PC-9 (cell line): ENCODE data around the gene FOXL1. TPM values are rescaled to one million over a fixed set of nuclear protein-coding genes. Genes with fewer than 3 reads are reported as not detected.

Experiments used
- BruUV-seq: library from RNA; stranded (reverse); fragments of 400-500 nt; replicated peaks from 2 replicates; lab custom pipeline; 2021; lab: Mats Ljungman, UMichigan
- CTCF ChIA-PET: fragments of 300-600 bp; sonication (Branson Sonifier 250); formaldehyde crosslinking; loops from one replicate; lab custom pipeline; 2022; ENCODE audit warnings: antibody characterized with exemption; lab: Charles Lee
- POLR2A ChIA-PET: fragments of 300-600 bp; sonication (Branson Sonifier 250); formaldehyde crosslinking; loops from one replicate; lab custom pipeline; 2022; ENCODE audit warnings: antibody characterized with exemption; ENCODE audit not compliant: unreplicated experiment; lab: Charles Lee
- DNase-seq, 2 experiments: peaks; one replicate each; pipeline versions ENCODE4 v3.0.0 to v3.0.0-alpha.2; 2015 to 2022; ENCODE audit warnings: mixed read lengths in 1 of 2
- H2AFZ ChIP-seq: fragments of 200-600 bp; sonication (generic); 2 replicates; pipeline ENCODE4 v1.8.1; 2017; ENCODE audit warnings: antibody characterized with exemption
- H3F3A ChIP-seq: fragments of 200-600 bp; sonication (generic); 2 replicates; pipeline ENCODE4 v1.8.1; 2017; ENCODE audit warnings: antibody characterized with exemption, mild to moderate bottlenecking, low read depth; ENCODE audit not compliant: insufficient read depth
- H3K27ac ChIP-seq: fragments of 200-600 bp; sonication (generic); 2 replicates; pipeline ENCODE4 v1.6.1; 2016; ENCODE audit warnings: mixed run types
- H3K27me3 ChIP-seq: fragments of 200-600 bp; sonication (generic); 2 replicates; pipeline ENCODE4 v1.6.1; 2016; ENCODE audit warnings: low read depth, mixed run types; ENCODE audit not compliant: insufficient read depth
- H3K36me3 ChIP-seq: fragments of 200-600 bp; sonication (generic); 2 replicates; pipeline ENCODE4 v1.6.1; 2016; ENCODE audit warnings: low read depth, mixed run types
- H3K4me1 ChIP-seq: fragments of 200-600 bp; sonication (generic); replicated peaks from 2 replicates; pipeline ENCODE4 v1.6.1; 2016; ENCODE audit warnings: mixed run types; ENCODE audit not compliant: insufficient read depth
- H3K4me2 ChIP-seq: fragments of 200-600 bp; sonication (generic); 2 replicates; pipeline ENCODE4 v1.6.1; 2017; ENCODE audit warnings: mixed run types
- H3K4me3 ChIP-seq: fragments of 200-600 bp; sonication (generic); 2 replicates; pipeline ENCODE4 v1.6.1; 2016; ENCODE audit warnings: mixed run types
- H3K79me2 ChIP-seq: fragments of 200-600 bp; sonication (generic); 2 replicates; pipeline ENCODE4 v1.6.1; 2017; ENCODE audit warnings: low read depth, mixed run types
- H3K9me2 ChIP-seq: fragments of 200-600 bp; sonication (generic); 2 replicates; pipeline ENCODE4 v1.8.1; 2017; ENCODE audit warnings: mild to moderate bottlenecking; ENCODE audit not compliant: insufficient read depth
- H3K9me3 ChIP-seq: fragments of 200-600 bp; sonication (generic); 2 replicates; pipeline ENCODE4 v1.8.1; 2016; ENCODE audit warnings: low read depth; ENCODE audit not compliant: insufficient read depth
- H4K20me1 ChIP-seq: fragments of 200-600 bp; sonication (generic); 2 replicates; pipeline ENCODE4 v1.8.1; 2017; ENCODE audit not compliant: insufficient read depth
- CTCF ChIP-seq: fragments of 200-600 bp; sonication (generic); conservative IDR thresholded peaks from 2 replicates; pipeline ENCODE4 v1.6.1; 2017; ENCODE audit warnings: mixed run types, antibody characterized with exemption, mild to moderate bottlenecking, moderate library complexity
- EZH2 ChIP-seq: fragments of 200-600 bp; sonication (generic); IDR thresholded peaks from 2 replicates; pipeline ENCODE4 v1.8.0; 2017; ENCODE audit warnings: antibody characterized with exemption, low read depth
- intact Hi-C: fragments of 100-400 bp; cut with micrococcal nuclease; formaldehyde crosslinking; loops from one replicate; pipeline ENCODE4 v1.10.0; 2022; ENCODE audit not compliant: unreplicated experiment
- total RNA-seq: library from RNA; stranded (reverse); gene quantifications from 2 replicates; pipeline ENCODE4 v1.2.3, GENCODE V29; 2021

The FOXL1 gene
- total RNA-seq, 1 experiment from 2014 or later, result not detected

- no peak for DNase-seq
These were observed 37.5 kb upstream of the FOXL1 start for GRCh38 chr16:86540894-86541293.

DNA sequence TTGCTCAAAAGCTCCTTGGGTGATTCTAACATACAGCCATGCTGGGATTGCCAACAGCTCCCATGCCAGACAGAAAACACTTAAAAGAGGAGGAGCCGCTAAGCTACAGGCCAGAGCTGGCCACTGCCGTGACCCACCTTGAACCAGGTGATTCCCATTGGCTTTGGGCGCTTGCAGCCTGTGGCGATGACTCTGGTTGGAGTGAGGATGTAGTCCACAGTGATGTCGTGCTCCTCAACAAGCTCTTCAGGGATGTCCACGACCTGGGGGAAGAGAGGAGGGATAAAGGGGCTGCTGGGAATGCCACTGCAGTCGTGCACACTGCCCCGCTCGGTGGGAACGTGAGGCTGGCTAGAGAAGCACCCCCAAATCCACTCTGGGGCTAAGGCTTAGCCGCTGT lies 36.8 kb upstream of the FOXL1 start:
- H3K36me3 ChIP-seq, result peaks cover 12% of the 10 kb centered on the region; the same call in 1 of the 2 replicates
- no peaks in the 10 kb centered on the region for H3K4me1 ChIP-seq
- intact Hi-C loops, result no loop called here
- no peak overlapping the region for H2AFZ ChIP-seq
- H3K4me2 ChIP-seq, result no peak overlapping the region
- H3K79me2 ChIP-seq, result no peaks in the 10 kb centered on the region
- DNase-seq, result no peak
- no peak overlapping the region for H3K27ac ChIP-seq
- no peaks in the 10 kb centered on the region for H3K27me3 ChIP-seq
- POLR2A ChIA-PET, result no interaction called here
- CTCF ChIA-PET, result no interaction called here
- no peaks in the 10 kb centered on the region for H3K9me2 ChIP-seq
- BruUV-seq, result no TSS peak
- H3F3A ChIP-seq, result no peaks in the 10 kb centered on the region
- no peak for TF ChIP-seq CTCF
- TF ChIP-seq EZH2, result no peak
- H4K20me1 ChIP-seq, result peaks cover 10% of the 10 kb centered on the region; the same call in 1 of the 2 replicates
- H3K9me3 ChIP-seq, result no peaks in the 10 kb centered on the region
- H3K4me3 ChIP-seq, result no peak overlapping the region

More at GRCh38 chr16:86540894-86541293, 37.5 kb upstream of the FOXL1 start:
- no peaks in the 10 kb centered on the region for H3K27me3 ChIP-seq
- intact Hi-C loops, result no loop called here
- no peaks in the 10 kb centered on the region for H3F3A ChIP-seq
- no peak overlapping the region for H3K4me3 ChIP-seq
- ChIA-PET CTCF (no interaction called here), POLR2A (no interaction called here)
- peaks cover 12% of the 10 kb centered on the region; the same call in 1 of the 2 replicates for H3K36me3 ChIP-seq
- TF ChIP-seq EZH2 (no peak), CTCF (no peak)
- H3K4me1 ChIP-seq, result no peaks in the 10 kb centered on the region
- no peak overlapping the region for H2AFZ ChIP-seq
- BruUV-seq, result no TSS peak
- no peaks in the 10 kb centered on the region for H3K9me2 ChIP-seq
- no peak overlapping the region for H3K4me2 ChIP-seq
- H3K79me2 ChIP-seq, result no peaks in the 10 kb centered on the region
- H3K27ac ChIP-seq, result no peak overlapping the region
- H4K20me1 ChIP-seq, result peaks cover 10% of the 10 kb centered on the region; the same call in 1 of the 2 replicates
- H3K9me3 ChIP-seq, result no peaks in the 10 kb centered on the region

DNA sequence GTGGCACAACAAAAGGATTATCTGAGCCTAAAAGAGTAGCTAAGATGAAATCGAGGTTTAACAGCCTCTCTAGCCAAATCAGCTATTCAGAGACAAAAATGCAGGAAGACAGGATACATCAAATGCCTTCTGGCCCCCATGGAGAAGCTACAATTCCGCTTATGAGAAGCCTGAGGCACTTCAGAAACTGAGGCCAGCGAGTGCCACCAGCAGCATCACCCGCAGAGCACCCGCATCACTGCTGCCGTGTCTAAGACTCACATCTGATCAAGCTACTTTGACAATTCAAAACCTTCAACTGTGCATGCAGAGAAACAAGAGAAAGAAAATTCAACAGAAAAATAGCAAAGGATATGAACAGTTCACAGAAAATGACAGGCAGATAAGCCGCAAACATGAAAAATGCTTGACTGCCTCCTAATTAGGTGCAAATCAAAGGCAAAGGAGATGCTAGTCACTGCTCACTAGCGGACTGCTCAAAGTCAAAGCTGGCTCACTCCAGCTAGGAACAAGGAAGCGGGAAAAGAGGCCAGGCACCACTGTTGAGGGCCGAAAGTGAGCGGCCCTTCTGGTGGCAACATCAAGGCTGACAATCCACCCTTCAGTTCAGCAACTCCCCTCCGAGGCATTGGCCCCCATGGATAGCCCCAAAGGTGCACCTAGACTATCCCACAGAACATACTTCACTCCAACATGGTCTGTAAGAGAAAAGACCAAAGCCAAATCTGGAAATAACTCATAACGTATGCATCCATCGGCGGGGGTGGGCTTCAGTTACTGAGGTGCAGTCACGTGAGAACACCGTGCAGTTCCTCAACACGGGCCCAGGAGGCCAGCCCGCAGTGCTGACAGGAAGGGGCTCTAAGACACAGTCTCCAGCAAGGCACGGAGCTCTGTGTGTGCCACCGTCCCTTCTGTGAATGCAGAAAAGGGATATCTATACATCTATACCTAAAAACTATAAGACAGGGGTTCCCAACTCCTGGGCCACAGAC lies 35.3 kb upstream of the FOXL1 start:
- no peak for DNase-seq
- H3K9me2 ChIP-seq, result no peaks in the 10 kb centered on the region
- intact Hi-C loops, result no loop called here
- no peak overlapping the region for H2AFZ ChIP-seq
- H3K4me2 ChIP-seq, result no peak overlapping the region
- no peak overlapping the region for H3K4me3 ChIP-seq
- peaks cover 16% of the 10 kb centered on the region for H3K36me3 ChIP-seq
- H3K79me2 ChIP-seq, result no peaks in the 10 kb centered on the region
- H3K4me1 ChIP-seq, result no peaks in the 10 kb centered on the region
- ChIA-PET POLR2A (no interaction called here), CTCF (no interaction called here)
- no peak overlapping the region for H3K27ac ChIP-seq
- TF ChIP-seq CTCF (no peak), EZH2 (no peak)
- no peaks in the 10 kb centered on the region for H3F3A ChIP-seq
- H4K20me1 ChIP-seq, result peaks cover 10% of the 10 kb centered on the region; the same call in 1 of the 2 replicates
- H3K9me3 ChIP-seq, result no peaks in the 10 kb centered on the region
- no TSS peak for BruUV-seq
- H3K27me3 ChIP-seq, result no peaks in the 10 kb centered on the region
